Gastroesophageal sphincter (tissue), 3 donors: ENCODE data around the gene FYCO1.

ENCODE experiments used
- POLR2A ChIP-seq, 2 donors: fragments of 450-650 bp; IDR thresholded peaks; one replicate each; pipeline ENCODE4 v1.6.1; 2017; ENCODE audit warnings: antibody characterized with exemption in 2 of 2, mild to moderate bottlenecking in 2 of 2, moderate library complexity in 1 of 2
- TF ChIP-seq, protein P1 (sequence below), 4 experiments: fragments of 200-600 bp in 2 of 4; fragments of 450-650 bp in 2 of 4; sonication (generic) in 1 of 4; IDR thresholded peaks; one replicate each; pipeline ENCODE4 v1.5.1; 2017 to 2019; ENCODE audit warnings: antibody characterized with exemption in 4 of 4, mild to moderate bottlenecking in 2 of 4, moderate library complexity in 2 of 4

DNA sequence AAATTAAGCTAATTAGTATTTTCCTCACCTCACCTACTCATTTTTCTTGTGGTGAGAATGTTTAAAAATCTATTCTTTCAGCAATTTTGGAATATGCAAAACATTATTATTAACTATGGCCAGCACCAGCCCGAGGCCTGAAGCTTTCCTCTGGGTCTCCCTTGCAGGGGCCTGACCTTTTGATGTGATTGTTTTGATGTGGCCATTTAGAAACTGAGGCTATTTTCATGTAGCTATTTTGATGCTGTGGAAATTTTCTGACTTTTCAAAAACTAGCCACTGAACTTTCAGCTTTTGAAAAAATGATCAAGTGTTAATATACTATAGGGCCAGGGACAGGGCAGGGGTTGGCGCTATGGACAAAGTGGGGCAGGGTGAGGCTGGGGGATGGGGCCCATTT lies 117.5 kb downstream of the FYCO1 start:
- TF ChIP-seq, protein P1, sequence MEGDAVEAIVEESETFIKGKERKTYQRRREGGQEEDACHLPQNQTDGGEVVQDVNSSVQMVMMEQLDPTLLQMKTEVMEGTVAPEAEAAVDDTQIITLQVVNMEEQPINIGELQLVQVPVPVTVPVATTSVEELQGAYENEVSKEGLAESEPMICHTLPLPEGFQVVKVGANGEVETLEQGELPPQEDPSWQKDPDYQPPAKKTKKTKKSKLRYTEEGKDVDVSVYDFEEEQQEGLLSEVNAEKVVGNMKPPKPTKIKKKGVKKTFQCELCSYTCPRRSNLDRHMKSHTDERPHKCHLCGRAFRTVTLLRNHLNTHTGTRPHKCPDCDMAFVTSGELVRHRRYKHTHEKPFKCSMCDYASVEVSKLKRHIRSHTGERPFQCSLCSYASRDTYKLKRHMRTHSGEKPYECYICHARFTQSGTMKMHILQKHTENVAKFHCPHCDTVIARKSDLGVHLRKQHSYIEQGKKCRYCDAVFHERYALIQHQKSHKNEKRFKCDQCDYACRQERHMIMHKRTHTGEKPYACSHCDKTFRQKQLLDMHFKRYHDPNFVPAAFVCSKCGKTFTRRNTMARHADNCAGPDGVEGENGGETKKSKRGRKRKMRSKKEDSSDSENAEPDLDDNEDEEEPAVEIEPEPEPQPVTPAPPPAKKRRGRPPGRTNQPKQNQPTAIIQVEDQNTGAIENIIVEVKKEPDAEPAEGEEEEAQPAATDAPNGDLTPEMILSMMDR (IDR thresholded peaks at IDR 0.05) = no peak
- no peak for TF ChIP-seq POLR2A (IDR thresholded peaks at IDR 0.05)
